GM18858 (cell line): ENCODE measurements around the gene PLEKHG4B.

Source experiments
- ATAC-seq: cut with Tn5 transposase; IDR thresholded peaks from one replicate; pipeline ENCODE4 v1.9.1; 2021; ENCODE audit not compliant: unreplicated experiment

The PLEKHG4B gene

DNA sequence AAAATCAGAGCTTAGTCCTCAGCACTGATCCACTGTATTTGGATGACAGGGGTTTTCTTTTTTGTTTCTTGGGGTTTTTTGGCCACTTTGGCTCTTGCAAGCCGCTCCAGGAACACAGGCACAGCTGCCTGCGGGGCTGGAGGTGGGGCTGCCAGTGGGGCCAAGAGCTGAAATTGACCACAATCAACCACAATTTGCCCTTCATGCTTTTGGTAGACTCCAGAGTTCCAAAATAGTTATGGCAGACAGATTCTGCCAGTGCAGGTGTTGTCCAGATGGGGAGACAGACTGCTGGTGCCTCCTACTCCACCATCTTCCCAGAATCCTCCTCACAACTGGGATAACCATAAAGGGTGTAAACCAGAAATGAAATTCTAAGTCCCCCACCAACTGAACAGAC, 36.5 kb downstream of the PLEKHG4B start:
- ATAC-seq = no peak

GRCh38 chr5:129148-129547, 37.2 kb downstream of the PLEKHG4B start:
- no peak for ATAC-seq

DNA sequence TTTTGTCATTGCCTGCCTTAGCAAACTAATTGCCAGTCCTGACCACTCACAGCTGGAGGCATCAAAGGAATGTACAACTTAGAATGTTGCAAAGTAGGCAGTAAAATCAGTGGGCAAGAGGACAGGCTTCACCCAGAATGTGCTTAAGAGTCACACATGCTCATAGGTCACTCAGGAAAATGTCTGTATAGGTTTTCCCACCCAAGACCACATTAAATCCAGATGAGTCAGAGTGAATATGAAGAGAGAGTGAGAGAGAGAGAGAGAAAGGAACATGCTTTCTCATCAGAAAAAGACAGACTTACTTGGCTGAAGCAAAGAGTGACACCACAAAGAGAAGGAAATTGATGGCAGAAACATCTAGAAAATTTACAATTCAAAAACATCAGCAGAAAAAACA, 37.9 kb downstream of the PLEKHG4B start:
- ATAC-seq = no peak

DNA sequence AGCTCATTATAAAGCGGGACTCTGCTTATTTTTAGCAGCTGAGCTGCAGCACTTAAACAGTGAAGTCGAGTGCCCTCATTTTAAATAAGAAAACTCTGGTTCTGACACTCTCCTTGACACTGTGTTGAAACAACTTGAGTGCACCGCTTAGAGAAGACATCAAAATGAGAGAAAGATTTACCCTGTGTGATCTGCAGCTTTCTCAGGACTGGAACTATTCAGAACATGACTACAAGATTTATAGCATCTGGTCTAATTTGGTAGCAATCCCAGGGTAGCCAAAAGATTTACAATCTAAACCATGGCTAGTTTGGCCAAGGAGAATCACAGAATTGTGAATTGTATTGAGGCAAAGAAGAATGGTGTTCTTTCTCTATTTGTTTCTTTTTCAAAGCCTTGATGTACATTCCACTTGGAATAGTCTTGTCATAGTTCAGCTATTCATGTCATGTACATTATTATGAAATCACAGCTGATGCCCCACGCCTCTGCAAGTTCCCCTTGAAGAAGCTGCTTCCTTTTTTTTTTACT, 38.7 kb downstream of the PLEKHG4B start:
- ATAC-seq = no peak

DNA sequence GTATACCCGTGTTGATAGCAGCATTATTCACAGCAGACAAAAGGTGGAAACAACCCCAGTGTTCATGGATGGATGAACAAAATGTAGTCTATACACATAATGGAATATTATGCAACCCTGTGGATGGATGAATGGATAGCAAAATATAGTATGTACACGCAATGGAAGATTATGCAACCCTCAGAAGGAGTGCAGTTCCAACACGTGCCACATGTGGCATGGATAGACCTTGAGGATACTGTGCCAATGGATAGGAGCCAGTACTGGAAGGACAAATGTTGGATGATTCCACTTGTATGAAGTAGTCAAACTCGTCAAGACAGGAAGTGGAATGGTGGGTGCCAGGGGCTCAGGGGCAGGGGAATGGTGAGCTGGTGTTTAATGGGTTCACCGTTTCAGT, 44.9 kb downstream of the PLEKHG4B start:
- no peak for ATAC-seq

DNA sequence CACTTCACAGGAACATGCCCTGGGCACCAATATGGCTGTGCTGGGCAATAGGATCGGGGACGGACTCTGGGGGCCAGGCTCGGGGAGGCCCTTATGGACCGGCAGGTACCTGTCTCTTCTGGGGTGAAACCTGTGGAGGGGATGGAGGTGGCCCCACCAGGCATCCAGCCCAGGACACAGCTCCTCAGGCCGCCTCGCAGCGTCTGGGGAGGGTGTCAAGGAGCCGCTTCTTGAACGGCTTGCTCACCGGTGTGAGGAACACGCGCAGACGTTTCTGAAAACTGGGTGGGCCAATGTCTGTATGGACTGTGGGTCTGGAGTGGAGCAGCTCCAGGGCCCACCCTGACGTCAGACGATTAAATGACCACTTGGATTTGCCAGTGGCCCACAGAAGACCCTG, 45.8 kb downstream of the PLEKHG4B start:
- ATAC-seq = no peak

GRCh38 chr5:138936-139335, 47.0 kb downstream of the PLEKHG4B start:
- ATAC-seq = no peak

DNA sequence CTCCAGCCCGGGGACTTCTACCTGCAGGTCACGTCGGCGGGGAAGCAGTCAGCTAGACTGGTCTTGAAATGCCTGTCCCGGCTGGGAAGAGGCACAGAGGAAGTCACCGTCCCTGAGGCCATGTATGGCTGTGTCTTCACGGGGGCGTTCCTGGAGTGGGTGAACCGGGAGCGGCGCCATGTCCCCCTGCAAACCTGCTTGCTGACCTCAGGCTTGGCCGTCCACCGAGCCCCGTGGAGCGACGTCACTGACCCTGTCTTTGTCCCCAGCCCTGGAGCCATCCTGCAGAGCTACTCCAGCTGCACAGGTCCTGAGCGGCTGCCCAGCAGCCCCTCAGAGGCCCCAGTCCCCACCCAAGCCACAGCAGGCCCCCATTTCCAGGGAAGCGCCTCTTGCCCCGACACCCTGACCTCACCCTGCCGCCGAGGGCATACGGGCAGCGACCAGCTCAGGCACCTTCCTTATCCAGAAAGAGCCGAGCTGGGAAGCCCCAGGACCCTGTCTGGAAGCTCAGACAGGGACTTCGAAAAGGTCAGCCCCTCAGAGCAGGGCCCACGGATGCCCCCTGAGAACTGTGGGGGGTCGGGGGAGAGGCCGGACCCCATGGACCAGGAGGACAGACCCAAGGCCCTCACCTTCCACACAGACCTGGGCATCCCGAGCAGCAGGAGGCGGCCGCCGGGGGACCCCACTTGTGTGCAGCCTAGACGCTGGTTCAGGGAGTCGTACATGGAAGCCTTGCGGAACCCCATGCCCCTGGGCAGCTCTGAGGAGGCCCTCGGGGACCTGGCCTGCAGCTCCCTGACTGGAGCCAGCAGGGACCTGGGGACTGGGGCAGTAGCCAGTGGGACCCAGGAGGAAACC, 47.8 kb downstream of the PLEKHG4B start:
- ATAC-seq = no peak

DNA sequence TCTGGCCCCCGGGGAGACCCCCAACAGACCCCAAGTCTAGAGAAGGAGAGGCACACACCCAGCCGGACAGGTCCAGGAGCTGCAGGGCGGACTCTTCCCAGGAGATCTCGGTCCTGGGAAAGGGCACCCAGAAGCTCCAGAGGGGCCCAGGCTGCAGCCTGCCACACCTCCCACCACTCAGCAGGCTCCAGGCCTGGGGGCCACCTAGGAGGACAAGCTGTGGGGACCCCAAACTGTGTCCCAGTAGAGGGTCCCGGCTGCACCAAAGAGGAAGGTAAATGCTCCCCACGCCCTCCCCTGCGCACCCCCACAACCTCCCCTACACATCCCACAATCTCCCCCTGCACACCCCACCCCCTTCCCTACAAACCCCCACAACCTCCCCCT, 48.5 kb downstream of the PLEKHG4B start:
- no peak for ATAC-seq

DNA sequence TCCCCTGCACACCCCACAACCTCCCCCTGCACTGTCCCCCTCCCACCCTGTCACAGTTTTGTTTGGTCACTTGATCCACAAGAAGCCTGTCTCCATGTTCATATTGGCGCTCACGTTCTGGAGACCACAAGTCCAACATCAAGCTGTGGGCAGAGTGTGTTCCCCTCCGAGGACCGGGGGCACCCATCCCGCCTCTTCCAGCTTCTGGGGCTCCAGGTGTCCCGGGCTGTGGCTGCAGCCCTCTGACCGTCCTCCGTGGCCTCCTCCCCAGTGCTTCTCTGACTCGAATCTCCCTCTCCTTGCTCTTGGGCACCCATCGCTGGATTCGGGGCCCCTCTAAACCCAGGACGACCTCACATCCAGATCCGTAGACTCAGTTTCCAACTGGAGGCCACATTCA, 49.2 kb downstream of the PLEKHG4B start:
- no peak for ATAC-seq

DNA sequence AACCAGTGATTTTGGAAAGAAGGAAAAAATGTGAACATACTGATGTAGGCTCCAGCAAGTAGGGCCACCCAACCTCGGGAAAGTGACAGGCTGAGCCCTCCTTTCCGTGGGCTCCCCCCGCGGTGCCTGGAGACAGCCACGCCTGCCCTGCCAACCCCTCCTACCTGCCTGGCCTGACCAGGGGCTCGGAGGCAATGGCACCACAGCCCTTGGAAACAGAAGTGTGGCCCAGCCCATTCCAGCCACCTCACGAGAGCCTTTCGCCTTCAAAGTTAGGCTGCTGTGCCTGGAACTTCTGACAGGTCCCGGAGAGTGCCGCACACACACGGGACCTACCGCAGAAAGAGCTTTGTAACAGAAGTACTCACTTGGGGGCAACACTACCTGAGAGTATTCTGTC, 49.8 kb downstream of the PLEKHG4B start:
- ATAC-seq = no peak

DNA sequence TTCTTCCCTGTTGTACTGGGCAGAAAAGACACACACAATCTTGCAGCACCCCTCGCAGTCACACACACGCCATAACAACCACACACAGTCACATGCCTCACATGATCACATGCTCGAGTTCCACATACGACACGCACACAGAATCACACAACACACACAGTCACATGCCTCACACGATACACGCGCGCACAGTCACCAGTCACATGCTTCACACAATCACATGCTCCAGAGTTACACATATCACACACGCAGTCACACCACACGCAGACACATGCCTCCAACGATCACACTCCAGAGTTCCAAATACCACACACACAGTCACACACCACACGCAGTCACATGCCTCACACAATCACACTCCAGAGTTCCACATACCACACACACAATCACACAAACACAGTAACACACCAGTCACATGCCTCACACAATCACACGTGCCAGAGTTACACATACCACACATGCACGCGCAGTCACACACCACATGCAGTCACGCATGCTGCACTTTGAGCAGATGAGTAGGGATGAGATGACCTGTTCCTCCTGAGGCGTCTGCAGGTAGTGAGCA, 50.4 kb downstream of the PLEKHG4B start:
- ATAC-seq = no peak

- no peak for ATAC-seq
These were observed 51.1 kb downstream of the PLEKHG4B start for GRCh38 chr5:143041-143440.

GRCh38 chr5:144941-145340, 53.0 kb downstream of the PLEKHG4B start:
- ATAC-seq = no peak

- ATAC-seq = no peak
These were observed 53.8 kb downstream of the PLEKHG4B start for GRCh38 chr5:145585-146323.

- ATAC-seq = no peak
These were observed 55.8 kb downstream of the PLEKHG4B start for GRCh38 chr5:147751-148150.

DNA sequence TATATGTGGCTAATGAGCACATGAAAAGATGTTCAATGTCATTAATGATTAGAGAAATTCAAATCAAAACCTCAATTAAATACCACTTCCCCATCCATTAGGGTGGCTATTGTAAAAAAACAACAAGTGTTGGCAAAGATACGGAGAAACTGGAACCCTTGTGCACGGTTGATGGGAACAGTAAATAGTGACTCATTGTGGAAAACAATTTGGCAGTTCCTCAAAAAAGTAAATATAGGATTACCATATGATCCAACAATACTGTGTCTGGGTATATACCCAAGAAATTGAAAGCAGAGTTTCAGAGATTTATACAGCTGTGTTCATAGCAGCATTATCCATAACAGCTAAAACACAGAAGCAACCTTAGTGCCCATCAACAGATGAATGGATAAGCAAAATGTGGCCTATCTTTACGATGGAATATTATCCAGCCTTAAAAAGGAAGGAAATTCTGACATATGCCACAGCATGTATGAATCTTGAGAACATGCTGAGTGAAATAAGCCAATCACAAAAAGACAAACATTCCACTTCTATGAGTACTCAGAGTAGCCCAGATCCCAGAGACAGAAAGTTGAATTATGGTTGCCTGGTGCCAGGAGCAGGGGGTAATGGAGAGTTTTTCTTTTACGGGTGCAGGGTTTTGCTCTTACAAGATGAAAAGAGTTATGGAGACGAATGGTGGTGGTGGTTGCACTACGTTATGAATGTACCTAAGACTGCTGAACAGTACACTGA, 57.9 kb downstream of the PLEKHG4B start:
- no peak for ATAC-seq

GRCh38 chr5:150746-151145, 58.8 kb downstream of the PLEKHG4B start:
- no peak for ATAC-seq

GRCh38 chr5:152077-152476, 60.1 kb downstream of the PLEKHG4B start:
- no peak for ATAC-seq

GRCh38 chr5:153256-153655, 61.3 kb downstream of the PLEKHG4B start:
- no peak for ATAC-seq

- ATAC-seq = no peak
These were observed 62.3 kb downstream of the PLEKHG4B start for GRCh38 chr5:154236-154635.
